LNCAP (cell line): ENCODE measurements around the gene PSMD4.

Experiments used
- CTCF ChIP-seq: fragments of 450-650 bp; IDR thresholded peaks from 2 replicates; pipeline ENCODE4 v1.5.1; 2017; ENCODE audit warnings: mild to moderate bottlenecking

Gene PSMD4

GRCh38 chr1:151281225-151281968 lies 26.9 kb downstream of the PSMD4 start:
- no peak for TF ChIP-seq CTCF

- TF ChIP-seq CTCF, result no peak
Measured at GRCh38 chr1:151281969-151282882, 27.7 kb downstream of the PSMD4 start, which contains the start of gene ZNF687. TSS of gene ZNF687 (plus strand) at chr1:151282299. CDS start at chr1:151286292, 3,993 bp downstream.

GRCh38 chr1:151282883-151283725 lies 28.6 kb downstream of the PSMD4 start:
- TF ChIP-seq CTCF, result no peak

GRCh38 chr1:151284013-151284577 lies 29.6 kb downstream of the PSMD4 start:
- no peak for TF ChIP-seq CTCF

GRCh38 chr1:151286619-151287340 lies 32.2 kb downstream of the PSMD4 start:
- TF ChIP-seq CTCF, result no peak

- TF ChIP-seq CTCF, result no peak
Measured at GRCh38 chr1:151287341-151287699, 32.8 kb downstream of the PSMD4 start.
